GM10266 (cell line): ENCODE data around the gene EPC2.
"Not testable (repeated sequence)": the region's sequence is repeated elsewhere in the genome, so short reads cannot be mapped to it uniquely, and the experiment has no call there.

Experiments
- DNase-seq: peaks from one replicate; pipeline ENCODE4 v3.0.0; 2012; ENCODE audit errors: extremely low spot score
- CTCF ChIP-seq: IDR thresholded peaks from 2 replicates; pipeline ENCODE4 v1.5.1; 2012; ENCODE audit warnings: mild to moderate bottlenecking, low read depth; ENCODE audit not compliant: control insufficient read depth, insufficient read depth; ENCODE audit errors: missing control alignments

The EPC2 gene

GRCh38 chr2:148642112-148642744 is 2.3 kb upstream of the EPC2 start:
- TF ChIP-seq CTCF, result no peak
- DNase-seq, result no peak

- TF ChIP-seq CTCF, result no peak
- no peak for DNase-seq
Observed at GRCh38 chr2:148642891-148643416, 1.6 kb upstream of the EPC2 start.

- TF ChIP-seq CTCF, result no peak
- peak; percentile 55 for DNase-seq
Observed at GRCh38 chr2:148643421-148643820, 1.1 kb upstream of the EPC2 start.

GRCh38 chr2:148644883-148645538 is 460 bp downstream of the EPC2 start:
- peak; percentile 87 for DNase-seq
- peak; percentile 44 for TF ChIP-seq CTCF

GRCh38 chr2:148645539-148646230 is 1.1 kb downstream of the EPC2 start:
- peak; percentile 72 for DNase-seq
- no peak for TF ChIP-seq CTCF

GRCh38 chr2:148646231-148646559 is 1.6 kb downstream of the EPC2 start:
- no peak for DNase-seq
- TF ChIP-seq CTCF, result no peak

- DNase-seq, result not testable (repeated sequence)
Observed at GRCh38 chr2:148647711-148648110, 3.2 kb downstream of the EPC2 start.

GRCh38 chr2:148649936-148650335 is 5.4 kb downstream of the EPC2 start:
- DNase-seq, result no peak
- no peak for TF ChIP-seq CTCF
